Measurements from ENCODE around the gene SLC30A9. TPM values are rescaled to one million over a fixed set of nuclear protein-coding genes. Genes with fewer than 3 reads are reported as not detected.

Gene SLC30A9
- total RNA-seq, 2 experiments from 2014 or later, result 55.8 to 59.6 TPM

DNA sequence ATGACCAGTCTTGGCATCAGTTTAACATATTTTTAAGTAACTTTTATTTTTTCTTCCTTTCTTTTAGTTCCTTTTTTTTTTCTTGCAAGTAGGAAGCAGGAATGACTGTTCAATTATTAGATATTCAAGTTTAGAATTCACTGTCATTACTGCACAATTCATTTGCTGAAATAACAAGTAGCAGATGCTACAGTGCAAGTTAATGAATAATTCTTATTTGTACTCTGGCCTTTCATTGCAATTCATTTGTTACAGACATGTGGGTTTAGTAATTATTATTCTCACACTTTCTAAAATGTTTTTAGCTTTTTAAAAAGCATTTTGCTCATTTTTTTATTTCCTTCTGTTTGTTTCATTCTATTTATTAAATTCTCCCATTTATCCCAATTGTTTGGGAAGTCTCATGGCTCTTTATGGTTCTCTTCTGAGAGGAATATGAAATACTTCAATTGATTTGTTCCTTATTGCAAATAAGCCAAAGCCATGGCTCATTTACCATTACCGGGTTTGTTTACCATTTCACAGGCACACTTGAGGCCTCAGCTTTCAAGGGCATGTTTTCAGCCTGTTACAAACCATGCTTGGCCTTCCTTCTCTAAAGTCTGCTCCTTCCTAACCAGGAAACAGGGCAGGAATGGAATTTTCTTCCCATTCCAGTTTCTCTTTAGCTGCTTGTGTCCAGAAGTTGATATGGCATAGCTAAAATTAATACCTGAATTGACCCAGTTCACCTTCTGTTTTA lies 13.4 kb upstream of the SLC30A9 start:
- peaks cover 2% of the 10 kb centered on the region for H3K36me3 Mint-ChIP-seq (ENCODE audit: low read depth)
- H3K4me3 Mint-ChIP-seq, result no peak overlapping the region
- H3K27me3 Mint-ChIP-seq, result peaks cover 3% of the 10 kb centered on the region
- CTCF ChIA-PET, result interaction anchor here (1.0 to 2.0 kb wide), 3 partner anchors 10 to 306 kb away, joined by 3 to 5 read pairs (median 3); no protein-coding TSS in a partner anchor
- H3K9me3 Mint-ChIP-seq (ENCODE audit: low read depth), result no peaks in the 10 kb centered on the region
- POLR2A ChIA-PET, result interaction anchor here (0.6 kb wide), 1 partner anchor 47 kb away, joined by 3 read pairs; no protein-coding TSS in a partner anchor
- ATAC-seq (no peak), DNase-seq (no peak)
- peaks cover 6% of the 10 kb centered on the region for H3K4me1 Mint-ChIP-seq
- H3K27ac Mint-ChIP-seq, result no peak overlapping the region
- intact Hi-C loops (cut with DNase I, micrococcal nuclease), result no loop called here

DNA sequence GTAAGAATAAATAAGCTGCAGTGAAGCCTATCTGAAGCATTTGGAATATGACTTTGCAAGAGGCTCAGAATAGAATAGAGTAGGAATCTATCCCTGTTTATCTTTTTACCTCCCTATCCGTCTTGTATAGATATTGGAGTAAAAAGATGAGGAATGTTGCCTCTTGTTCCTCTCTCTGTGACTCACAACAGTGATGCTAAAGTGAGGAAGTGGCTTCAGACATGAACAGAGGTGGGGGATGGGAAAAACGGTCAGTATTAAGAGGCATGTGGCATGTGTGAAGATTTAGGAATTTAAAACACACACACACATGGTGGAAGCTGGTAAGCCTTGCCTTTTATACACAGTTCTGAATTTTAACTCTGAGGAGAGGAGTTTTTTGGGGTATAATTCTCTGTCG lies 12.6 kb upstream of the SLC30A9 start:
- H3K36me3 Mint-ChIP-seq (ENCODE audit: low read depth), result peaks cover 2% of the 10 kb centered on the region
- intact Hi-C loops (cut with DNase I, micrococcal nuclease), result no loop called here

DNA sequence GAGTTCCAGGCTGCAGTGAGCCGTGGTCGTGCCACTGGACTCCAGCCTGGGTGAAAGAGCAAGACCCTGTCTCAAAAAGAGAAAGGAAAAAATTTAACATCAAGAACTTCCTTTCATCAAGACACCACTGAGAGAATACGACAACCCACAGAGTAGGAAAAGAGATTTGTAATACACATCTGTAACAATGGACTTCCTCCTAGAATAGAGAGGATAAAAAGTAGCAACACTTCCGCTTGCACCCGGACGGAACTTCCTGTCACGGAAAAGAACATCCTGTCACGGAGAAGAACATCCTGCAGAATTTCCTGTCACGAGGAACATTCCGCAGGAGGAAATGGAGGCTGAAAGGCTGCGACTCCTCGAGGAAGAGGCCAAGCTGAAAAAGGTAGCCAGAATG lies 8.9 kb upstream of the SLC30A9 start, which contains the start of gene DCAF4L1:
Gene DCAF4L1 (plus strand): TSS at position 301 of the 400 bp plus-strand sequence. CDS start 37 bp downstream, at position 338.
- no peaks in the 10 kb centered on the region for H3K4me1 Mint-ChIP-seq
- no peak within 1 kb of the TSS for H3K4me3 Mint-ChIP-seq
- CTCF ChIA-PET, result no interaction called here
- H3K27me3 Mint-ChIP-seq, result no peaks in the 10 kb centered on the region
- H3K9me3 Mint-ChIP-seq (ENCODE audit: low read depth), result no peaks in the 10 kb centered on the region
- POLR2A ChIA-PET, result no interaction called here
- H3K36me3 Mint-ChIP-seq (ENCODE audit: low read depth), result peaks cover 2% of the 10 kb centered on the region
- no peak for ATAC-seq
- no peak within 1 kb of the TSS for H3K27ac Mint-ChIP-seq
- intact Hi-C loops (cut with DNase I, micrococcal nuclease), result no loop called here
- no peak for DNase-seq

More for the DNA sequence above, 12.6 kb upstream of the SLC30A9 start:
- CTCF ChIA-PET, result interaction anchor here (1.2 kb wide), 1 partner anchor 24 kb away, joined by 3 read pairs; no protein-coding TSS in a partner anchor
- Mint-ChIP-seq H3K9me3 (ENCODE audit: low read depth) (no peaks in the 10 kb centered on the region), H3K4me1 (peaks cover 6% of the 10 kb centered on the region), H3K27me3 (no peaks in the 10 kb centered on the region), H3K27ac (no peak overlapping the region), H3K4me3 (no peak overlapping the region)
- ATAC-seq (no peak), DNase-seq (no peak)
- POLR2A ChIA-PET, result interaction anchor here (0.6 kb wide), 1 partner anchor 48 kb away, joined by 3 read pairs; no protein-coding TSS in a partner anchor

DNA sequence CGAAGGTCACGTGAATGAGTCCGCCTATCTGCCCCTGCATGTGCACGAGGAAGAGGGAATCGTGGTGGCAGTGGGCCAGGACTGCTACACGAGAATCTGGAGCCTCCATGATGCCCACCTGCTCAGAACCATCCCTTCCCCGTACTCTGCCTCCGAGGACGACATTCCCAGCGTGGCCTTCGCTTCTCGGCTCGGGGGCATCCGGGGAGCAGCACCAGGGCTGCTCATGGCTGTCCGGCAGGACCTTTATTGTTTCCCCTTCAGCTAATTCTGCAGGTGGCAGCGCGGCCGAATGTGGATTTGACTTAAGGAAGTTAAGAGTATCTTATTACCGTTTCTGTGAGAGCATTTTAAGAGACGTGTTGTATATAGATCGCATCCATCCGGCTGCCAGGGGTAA lies 7.6 kb upstream of the SLC30A9 start:
- no peak for DNase-seq
- intact Hi-C loops (cut with DNase I, micrococcal nuclease), result no loop called here
- POLR2A ChIA-PET, result no interaction called here

DNA sequence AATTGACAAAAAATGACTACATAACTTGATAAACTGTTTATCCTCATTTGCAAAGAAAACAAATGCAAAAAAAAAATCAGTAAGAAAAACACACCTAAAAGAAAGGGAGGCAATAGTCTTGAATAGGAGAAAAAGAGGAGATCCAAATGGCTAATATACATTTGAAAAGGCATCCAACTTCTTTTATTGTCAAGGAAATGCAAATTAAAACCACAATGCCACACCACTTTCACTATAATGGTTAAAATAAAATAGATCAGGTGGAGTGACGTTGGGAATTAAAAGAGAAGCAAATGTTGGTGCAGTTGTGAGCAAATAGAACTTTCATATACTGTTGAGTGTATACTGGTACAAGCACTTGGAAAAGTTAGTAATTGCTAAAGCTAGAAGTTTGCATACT lies 5.2 kb upstream of the SLC30A9 start:
- no peak for DNase-seq
- no peaks in the 10 kb centered on the region for H3K9me3 Mint-ChIP-seq (ENCODE audit: low read depth)
- ChIA-PET CTCF (no interaction called here), POLR2A (no interaction called here)
- no peak overlapping the region for H3K27ac Mint-ChIP-seq
- no peak for ATAC-seq
- H3K4me3 Mint-ChIP-seq, result no peak overlapping the region
- peaks cover 6% of the 10 kb centered on the region for H3K4me1 Mint-ChIP-seq
- intact Hi-C loops (cut with DNase I, micrococcal nuclease), result no loop called here
- H3K36me3 Mint-ChIP-seq (ENCODE audit: low read depth), result no peaks in the 10 kb centered on the region
- H3K27me3 Mint-ChIP-seq, result no peaks in the 10 kb centered on the region

More for the DNA sequence above, 7.6 kb upstream of the SLC30A9 start:
- no peaks in the 10 kb centered on the region for H3K27me3 Mint-ChIP-seq
- ATAC-seq, result no peak
- H3K36me3 Mint-ChIP-seq (ENCODE audit: low read depth), result peaks cover 2% of the 10 kb centered on the region
- no peak overlapping the region for H3K4me3 Mint-ChIP-seq
- H3K4me1 Mint-ChIP-seq, result no peaks in the 10 kb centered on the region
- no peaks in the 10 kb centered on the region for H3K9me3 Mint-ChIP-seq (ENCODE audit: low read depth)
- CTCF ChIA-PET, result no interaction called here
- H3K27ac Mint-ChIP-seq, result no peak overlapping the region

DNA sequence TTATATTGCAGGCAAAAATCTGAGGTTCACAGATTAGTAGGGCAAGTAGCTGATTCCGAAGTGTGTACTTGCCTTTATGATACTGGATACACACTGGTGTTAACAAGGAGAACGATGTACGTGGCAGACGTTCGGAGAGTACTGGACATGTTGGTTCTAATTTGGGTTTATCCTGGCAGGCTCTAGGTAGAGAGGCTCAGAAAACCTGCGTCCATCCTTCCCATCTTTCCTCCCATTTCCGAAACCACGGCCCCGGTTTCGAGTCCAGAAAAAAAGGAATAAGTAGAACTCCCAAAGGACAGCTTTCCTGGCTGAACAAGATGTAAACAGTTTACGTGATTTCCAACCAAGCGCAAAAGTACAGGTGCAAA lies 351 bp upstream of the SLC30A9 start:
- H3K36me3 Mint-ChIP-seq (ENCODE audit: low read depth), result peaks cover 7% of the 10 kb centered on the region
- DNase-seq, result no peak
- H3K4me3 Mint-ChIP-seq, result peak overlapping the region; percentile 93
- CTCF ChIA-PET, result interaction anchor here (0.7 kb wide), 1 partner anchor 629 kb away, joined by 3 read pairs; no protein-coding TSS in a partner anchor
- H3K27ac Mint-ChIP-seq, result peak overlapping the region; percentile 97
- POLR2A ChIA-PET, result interaction anchor here (1.4 kb wide), 1 partner anchor 55 kb away, joined by 4 read pairs; the partner anchor contains the start of gene TMEM33
- peak; percentile 18 for ATAC-seq
- peaks cover 22% of the 10 kb centered on the region for H3K4me1 Mint-ChIP-seq
- intact Hi-C loops (cut with DNase I, micrococcal nuclease), result loop anchor here (1.0 to 10.0 kb wide), 3 partner anchors 55 to 775 kb away; partner anchors contain the start of genes TMEM33 (in 2 of the 2), APBB2 (in 1 of the 2) and ATP8A1 (in 1 of the 2)
- no peaks in the 10 kb centered on the region for H3K27me3 Mint-ChIP-seq
- H3K9me3 Mint-ChIP-seq (ENCODE audit: low read depth), result no peaks in the 10 kb centered on the region

DNA sequence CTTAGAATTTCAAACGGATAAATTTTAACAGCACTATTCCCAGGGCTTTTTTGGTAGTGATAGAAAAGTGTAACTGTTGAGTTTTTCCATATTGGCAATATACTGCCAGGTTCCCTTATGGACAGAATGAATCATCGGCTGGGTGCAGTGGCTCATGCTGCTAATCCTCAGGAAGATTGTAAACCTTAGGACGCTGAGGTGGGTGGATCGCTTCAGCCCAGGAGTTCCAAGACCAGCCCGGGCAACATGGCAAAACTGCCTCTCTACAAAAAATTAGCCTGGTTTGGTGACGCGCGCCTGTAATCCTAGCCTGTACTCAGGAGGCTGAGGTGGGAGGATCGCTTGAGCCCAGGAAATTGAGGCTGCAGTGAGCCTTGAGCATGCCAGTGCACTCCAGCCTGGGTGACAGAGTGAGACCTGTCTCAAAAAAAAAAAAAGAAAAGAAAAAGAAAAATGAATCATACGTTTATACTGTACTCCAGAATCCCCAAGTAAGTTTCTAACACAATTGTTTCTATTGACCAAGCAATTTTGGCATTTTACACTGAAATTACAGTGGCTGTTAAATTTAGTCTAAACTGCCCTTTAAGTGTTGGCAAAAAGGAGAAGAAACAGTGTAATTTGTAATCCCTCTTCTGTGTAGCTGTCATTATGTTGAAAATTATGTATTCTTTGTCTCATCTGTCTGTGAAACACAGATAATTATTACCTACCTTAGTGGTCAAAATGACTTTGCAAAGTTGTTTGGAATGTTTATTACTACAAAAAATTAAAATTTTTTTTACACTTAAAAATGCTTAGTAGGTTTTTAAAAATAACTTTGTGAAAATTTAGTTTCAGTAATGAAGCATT lies 1.8 kb downstream of the SLC30A9 start:
- peaks cover 27% of the 10 kb centered on the region for H3K4me1 Mint-ChIP-seq
- ATAC-seq, result no peak
- no peak for DNase-seq
- intact Hi-C loops (cut with DNase I, micrococcal nuclease), result loop anchor here in 1 of 2 experiments (10.0 kb wide), 1 partner anchor 777 kb away; the partner anchor contains the start of gene APBB2
- peaks cover 8% of the 10 kb centered on the region for H3K36me3 Mint-ChIP-seq (ENCODE audit: low read depth)
- POLR2A ChIA-PET, result no interaction called here
- no peaks in the 10 kb centered on the region for H3K27me3 Mint-ChIP-seq
- no peak overlapping the region for H3K27ac Mint-ChIP-seq
- peak overlapping the region; percentile 93 for H3K4me3 Mint-ChIP-seq
- CTCF ChIA-PET, result interaction anchor here (1.8 kb wide), 1 partner anchor 34 kb away, joined by 4 read pairs; no protein-coding TSS in a partner anchor
- H3K9me3 Mint-ChIP-seq (ENCODE audit: low read depth), result no peaks in the 10 kb centered on the region

DNA sequence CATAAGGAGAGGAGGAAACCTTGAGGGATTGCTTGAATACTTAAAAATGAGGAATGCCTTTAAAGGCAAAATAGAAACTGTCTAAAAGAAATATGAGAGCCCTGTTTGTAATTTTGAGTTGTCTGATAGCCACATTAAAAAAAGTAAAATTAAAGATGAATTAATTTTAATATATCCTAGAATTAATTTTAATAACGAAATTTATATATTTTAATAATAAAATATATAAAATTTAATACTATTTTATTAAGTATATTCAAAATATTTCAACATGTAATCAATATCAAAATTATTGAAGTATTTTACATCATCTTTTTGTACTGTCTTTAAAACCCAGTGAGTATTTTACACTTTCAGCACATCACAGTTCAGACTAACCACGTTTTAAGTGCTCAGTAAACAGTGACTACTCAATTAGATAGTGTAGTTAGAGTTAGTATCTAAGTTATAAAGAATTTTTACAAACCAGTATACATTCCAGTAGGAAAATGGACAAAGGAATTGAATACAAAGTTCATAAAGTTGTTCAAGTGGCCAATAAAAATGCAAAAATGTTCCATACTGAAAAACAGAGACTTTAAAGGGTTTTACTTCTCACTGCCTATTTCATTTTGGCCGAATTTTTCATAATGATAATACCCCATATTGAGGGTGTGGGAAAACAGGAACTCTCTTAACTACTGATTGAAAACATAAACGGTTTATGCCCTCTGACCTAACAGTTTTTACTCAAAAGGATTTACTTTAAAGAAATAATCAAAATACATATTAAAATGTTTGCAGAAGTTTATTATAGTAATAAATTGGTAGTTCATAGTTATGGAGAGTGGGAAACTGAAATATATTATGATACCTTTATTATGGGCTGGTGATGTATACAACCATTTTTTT lies 2.9 kb downstream of the SLC30A9 start:
- Mint-ChIP-seq H3K9me3 (ENCODE audit: low read depth) (no peaks in the 10 kb centered on the region), H3K36me3 (ENCODE audit: low read depth) (peaks cover 12% of the 10 kb centered on the region), H3K27me3 (no peaks in the 10 kb centered on the region), H3K4me1 (peaks cover 29% of the 10 kb centered on the region), H3K27ac (no peak overlapping the region), H3K4me3 (no peak overlapping the region)
- DNase-seq, result no peak
- intact Hi-C loops (cut with DNase I, micrococcal nuclease), result loop anchor here in 1 of 2 experiments (10.0 kb wide), 1 partner anchor 778 kb away; the partner anchor contains the start of gene APBB2
- CTCF ChIA-PET, result no interaction called here
- ATAC-seq, result no peak
- POLR2A ChIA-PET, result no interaction called here

DNA sequence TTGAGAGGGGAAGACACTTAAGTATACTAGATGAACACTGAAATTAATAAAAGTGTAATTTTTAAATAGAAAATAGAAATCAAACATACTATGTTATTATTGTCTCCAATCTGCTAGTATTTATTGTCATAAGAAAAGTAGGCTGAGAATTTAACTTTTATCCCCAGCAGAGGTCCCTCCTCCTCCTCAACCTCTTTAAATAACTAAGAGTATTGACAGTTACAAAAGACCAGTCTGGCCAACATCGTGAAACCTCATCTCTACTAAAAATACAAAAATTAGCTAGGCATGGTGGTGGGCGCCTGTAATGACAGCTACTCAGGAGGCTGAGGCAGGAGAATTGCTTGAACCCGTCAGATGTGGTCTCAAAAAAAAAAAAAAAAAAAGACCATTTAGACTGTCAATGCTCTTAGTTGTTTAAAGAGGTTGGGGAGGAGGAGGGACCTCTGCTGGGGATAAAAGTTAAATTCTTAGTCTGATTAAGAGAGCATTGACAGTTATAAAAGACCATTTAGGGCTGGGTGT lies 4.2 kb downstream of the SLC30A9 start:
- Mint-ChIP-seq H3K27me3 (no peaks in the 10 kb centered on the region), H3K36me3 (ENCODE audit: low read depth) (peaks cover 12% of the 10 kb centered on the region), H3K4me1 (peaks cover 26% of the 10 kb centered on the region), H3K27ac (no peak overlapping the region), H3K9me3 (ENCODE audit: low read depth) (no peaks in the 10 kb centered on the region), H3K4me3 (no peak overlapping the region)
- CTCF ChIA-PET, result interaction anchor here (0.7 kb wide), 2 partner anchors 24 to 321 kb away, joined by 3 read pairs; no protein-coding TSS in a partner anchor
- ATAC-seq, result no peak
- no peak for DNase-seq
- POLR2A ChIA-PET, result no interaction called here
- intact Hi-C loops (cut with DNase I, micrococcal nuclease), result loop anchor here in 1 of 2 experiments (10.0 kb wide), 1 partner anchor 780 kb away; the partner anchor contains the start of gene APBB2

DNA sequence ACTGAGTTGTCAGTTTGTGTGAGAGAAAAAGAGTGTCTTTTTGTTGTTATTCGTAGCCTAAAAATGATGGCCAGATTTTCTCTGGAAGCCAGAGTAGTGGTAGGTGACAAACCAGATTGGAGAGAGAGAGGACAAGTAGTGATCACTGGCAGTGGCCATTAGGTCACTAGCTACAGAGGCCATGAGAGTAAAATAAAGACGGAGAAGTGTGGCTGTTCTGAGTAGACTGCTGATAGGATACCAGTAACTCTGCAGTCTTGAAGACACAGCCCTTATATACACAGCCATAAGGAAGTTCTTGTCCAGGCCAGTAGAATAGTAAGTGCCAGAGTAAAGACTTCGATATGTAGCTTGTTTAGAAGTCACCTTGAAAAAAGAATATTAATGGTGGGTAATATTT lies 7.7 kb downstream of the SLC30A9 start:
- ChIA-PET POLR2A (no interaction called here), CTCF (no interaction called here)
- H3K4me3 Mint-ChIP-seq, result no peak overlapping the region

More for the DNA sequence above, 7.7 kb downstream of the SLC30A9 start:
- H3K4me1 Mint-ChIP-seq, result peaks cover 23% of the 10 kb centered on the region
- ATAC-seq (no peak), DNase-seq (no peak)
- no peak overlapping the region for H3K27ac Mint-ChIP-seq
- H3K9me3 Mint-ChIP-seq (ENCODE audit: low read depth), result no peaks in the 10 kb centered on the region
- peaks cover 15% of the 10 kb centered on the region for H3K36me3 Mint-ChIP-seq (ENCODE audit: low read depth)
- H3K27me3 Mint-ChIP-seq, result no peaks in the 10 kb centered on the region
- intact Hi-C loops (cut with DNase I, micrococcal nuclease), result loop anchor here in 1 of 2 experiments (10.0 kb wide), 1 partner anchor 783 kb away; the partner anchor contains the start of gene APBB2
